HepG2 (cell line): ENCODE measurements around the gene KIFAP3. TPM values are rescaled to one million over a fixed set of nuclear protein-coding genes. Genes with fewer than 3 reads are reported as not detected.

ENCODE experiments used
- CEBPG ChIP-seq: IDR thresholded peaks from 2 replicates; pipeline ENCODE4 v1.6.1; 2016
- EED ChIP-seq: sonication (generic); formaldehyde crosslinking; IDR thresholded peaks from 2 replicates; pipeline ENCODE4 v1.5.0; 2020; ENCODE audit warnings: mild to moderate bottlenecking, missing genetic modification reagents
- GABPB1 ChIP-seq: IDR thresholded peaks from 2 replicates; pipeline ENCODE4 v1.6.1; 2016; ENCODE audit warnings: mild to moderate bottlenecking, missing genetic modification reagents, moderate library complexity, missing compliant biosample characterization
- GPN1 ChIP-seq: sonication (generic); formaldehyde crosslinking; IDR thresholded peaks from 2 replicates; pipeline ENCODE4 v1.5.1; 2020; ENCODE audit warnings: missing genetic modification reagents, borderline replicate concordance
- HDAC6 ChIP-seq: fragments of 200-600 bp; sonication (generic); IDR thresholded peaks from 2 replicates; pipeline ENCODE4 v1.7.0; 2017; ENCODE audit warnings: mild to moderate bottlenecking, antibody characterized with exemption, low read length, low read depth
- HMGA1 ChIP-seq: sonication (generic); formaldehyde crosslinking; conservative IDR thresholded peaks from 2 replicates; pipeline ENCODE4 v1.4.0; 2020; ENCODE audit warnings: missing genetic modification reagents
- MXI1 ChIP-seq: IDR thresholded peaks from 3 replicates; pipeline ENCODE4 v1.6.1; 2012; ENCODE audit warnings: low read depth, low read length, inconsistent platforms, borderline replicate concordance
- RAD21 ChIP-seq: fragments of 450-650 bp; formaldehyde crosslinking; IDR thresholded peaks from 2 replicates; pipeline ENCODE4 v1.5.0; 2020; ENCODE audit warnings: mild to moderate bottlenecking
- U2AF1 ChIP-seq: fragments of 200-400 bp; formaldehyde crosslinking; optimal IDR thresholded peaks from 2 replicates; pipeline ENCODE3; 2017; ENCODE audit warnings: mild to moderate bottlenecking, low read depth, low read length
- U2AF2 ChIP-seq: fragments of 200-400 bp; formaldehyde crosslinking; IDR thresholded peaks from 2 replicates; pipeline ENCODE4 v1.6.1; 2017; ENCODE audit warnings: low read depth, mild to moderate bottlenecking, low read length
- ZC3H4 ChIP-seq: sonication (generic); formaldehyde crosslinking; IDR thresholded peaks from 2 replicates; pipeline ENCODE4 v1.4.0; 2020; ENCODE audit warnings: missing genetic modification reagents, borderline replicate concordance
- ZFP37 ChIP-seq: sonication (generic); formaldehyde crosslinking; IDR thresholded peaks from 2 replicates; pipeline ENCODE4 v1.4.0; 2020; ENCODE audit warnings: missing genetic modification reagents, borderline replicate concordance
- ZNF124 ChIP-seq: sonication (generic); formaldehyde crosslinking; IDR thresholded peaks from 2 replicates; pipeline ENCODE4 v1.4.0; 2020; ENCODE audit warnings: missing genetic modification reagents
- ZNF234 ChIP-seq: sonication (generic); formaldehyde crosslinking; conservative IDR thresholded peaks from 2 replicates; pipeline ENCODE4 v1.5.1; 2020; ENCODE audit warnings: mild to moderate bottlenecking, missing genetic modification reagents
- ZNF329 ChIP-seq: sonication (generic); formaldehyde crosslinking; IDR thresholded peaks from 2 replicates; pipeline ENCODE4 v1.9.0; 2021; ENCODE audit warnings: low read depth, mild to moderate bottlenecking, missing genetic modification reagents
- ZNF552 ChIP-seq: sonication (generic); formaldehyde crosslinking; IDR thresholded peaks from 2 replicates; pipeline ENCODE4 v1.9.0; 2022; ENCODE audit warnings: missing genetic modification reagents, mild to moderate bottlenecking, borderline replicate concordance
- ZNF709 ChIP-seq: sonication (generic); formaldehyde crosslinking; IDR thresholded peaks from 2 replicates; pipeline ENCODE4 v1.5.0; 2020; ENCODE audit warnings: mild to moderate bottlenecking, missing genetic modification reagents
- ZNF780A ChIP-seq: sonication (generic); formaldehyde crosslinking; IDR thresholded peaks from 2 replicates; pipeline ENCODE4 v1.8.0; 2022; ENCODE audit warnings: mild to moderate bottlenecking, missing genetic modification reagents, moderate library complexity
- polyA plus RNA-seq, 8 experiments: library from polyadenylated mRNA; depleted of rRNA in 3 of 8; stranded (reverse) in 7 of 8; unstranded in 1 of 8; fragments of >200 nt; fragmentation: Illumina TruSeq in 4 of 8; extraction: Trizol in 4 of 8; gene quantifications; 2 replicates each; pipeline versions ENCODE4 v1.2.1 to v1.2.3, GENCODE V29; 2011 to 2016; ENCODE audit warnings: low read depth in 4 of 8, missing spikeins in 1 of 8, mixed read lengths in 1 of 8; ENCODE audit not compliant: insufficient read depth in 1 of 8
- total RNA-seq, 5 experiments: library from RNA; depleted of rRNA; stranded (reverse); fragments of >200 nt; fragmentation: Illumina TruSeq; extraction: Trizol; gene quantifications; 2 replicates each; pipeline ENCODE4 v1.2.3, GENCODE V29; 2016; ENCODE audit warnings: low read depth in 1 of 5
- TF ChIP-seq, protein P1 (sequence below): sonication (generic); formaldehyde crosslinking; conservative IDR thresholded peaks from 2 replicates; pipeline ENCODE4 v1.4.0; 2020; ENCODE audit warnings: missing genetic modification reagents
- TF ChIP-seq, protein P2 (sequence below): IDR thresholded peaks from 2 replicates; pipeline ENCODE4 v1.6.1; 2016; ENCODE audit warnings: low read depth, control low read depth
- TF ChIP-seq, protein P3 (sequence below): sonication (generic); formaldehyde crosslinking; IDR thresholded peaks from 2 replicates; pipeline ENCODE4 v1.8.1; 2022; ENCODE audit warnings: low read depth, mild to moderate bottlenecking, missing genetic modification reagents
- TF ChIP-seq, protein P4 (sequence below): sonication (generic); formaldehyde crosslinking; IDR thresholded peaks from 2 replicates; pipeline ENCODE4 v1.4.0; 2020; ENCODE audit warnings: mild to moderate bottlenecking, missing genetic modification reagents

Gene KIFAP3
- total and polyA plus RNA-seq, 2 of the 13 experiments (the other 11 are each of a cell fraction or from before 2014, with no cell fraction given) = 3.4 to 10.0 TPM

DNA sequence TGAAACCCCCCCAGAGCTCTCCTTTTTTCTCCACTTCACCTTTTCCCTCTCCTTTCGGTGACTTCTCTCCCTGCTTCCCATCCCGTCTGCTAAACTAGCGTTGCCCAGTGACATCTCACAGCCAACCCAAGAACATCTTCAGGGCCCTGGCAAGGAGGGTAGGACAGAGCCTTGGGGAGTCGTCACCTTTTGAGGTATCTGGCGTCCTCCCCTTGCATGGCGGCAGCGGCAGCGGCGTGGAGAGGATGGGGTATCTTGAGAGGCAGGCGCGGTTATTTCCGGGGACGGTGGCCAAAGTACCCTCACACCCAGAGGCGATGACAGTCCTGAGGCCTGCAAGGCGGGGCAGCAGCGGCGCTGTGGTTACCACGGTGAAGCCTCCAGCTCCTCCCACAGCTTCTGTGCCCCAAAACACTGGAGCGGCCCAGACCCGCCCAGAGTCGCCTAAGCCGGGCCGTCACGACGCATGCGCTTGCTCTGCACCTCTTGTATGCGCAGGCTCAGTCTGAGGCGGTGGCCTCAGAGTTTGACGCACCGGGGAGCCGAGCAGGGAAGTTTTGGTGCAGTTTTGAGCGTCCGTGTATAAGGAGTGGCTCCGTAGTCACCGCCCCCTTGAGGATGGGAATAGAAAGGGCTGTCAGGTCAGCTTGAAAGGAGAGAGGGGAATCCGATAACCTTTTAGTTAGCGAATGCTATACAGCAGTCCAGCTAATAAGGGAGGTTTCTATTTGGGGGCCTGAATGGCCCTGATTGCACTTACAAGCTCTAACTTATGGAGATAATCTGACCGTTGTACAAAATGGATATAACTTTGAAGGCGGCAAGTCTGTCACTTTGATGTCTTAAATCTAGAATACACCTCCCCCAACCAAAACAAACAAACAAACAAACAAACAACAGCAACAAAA, at the start of gene KIFAP3 (continued):
- TF ChIP-seq, protein P1, sequence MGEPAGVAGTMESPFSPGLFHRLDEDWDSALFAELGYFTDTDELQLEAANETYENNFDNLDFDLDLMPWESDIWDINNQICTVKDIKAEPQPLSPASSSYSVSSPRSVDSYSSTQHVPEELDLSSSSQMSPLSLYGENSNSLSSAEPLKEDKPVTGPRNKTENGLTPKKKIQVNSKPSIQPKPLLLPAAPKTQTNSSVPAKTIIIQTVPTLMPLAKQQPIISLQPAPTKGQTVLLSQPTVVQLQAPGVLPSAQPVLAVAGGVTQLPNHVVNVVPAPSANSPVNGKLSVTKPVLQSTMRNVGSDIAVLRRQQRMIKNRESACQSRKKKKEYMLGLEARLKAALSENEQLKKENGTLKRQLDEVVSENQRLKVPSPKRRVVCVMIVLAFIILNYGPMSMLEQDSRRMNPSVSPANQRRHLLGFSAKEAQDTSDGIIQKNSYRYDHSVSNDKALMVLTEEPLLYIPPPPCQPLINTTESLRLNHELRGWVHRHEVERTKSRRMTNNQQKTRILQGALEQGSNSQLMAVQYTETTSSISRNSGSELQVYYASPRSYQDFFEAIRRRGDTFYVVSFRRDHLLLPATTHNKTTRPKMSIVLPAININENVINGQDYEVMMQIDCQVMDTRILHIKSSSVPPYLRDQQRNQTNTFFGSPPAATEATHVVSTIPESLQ (CRISPR knock-in tag) = no peak
- TF ChIP-seq, protein P2, sequence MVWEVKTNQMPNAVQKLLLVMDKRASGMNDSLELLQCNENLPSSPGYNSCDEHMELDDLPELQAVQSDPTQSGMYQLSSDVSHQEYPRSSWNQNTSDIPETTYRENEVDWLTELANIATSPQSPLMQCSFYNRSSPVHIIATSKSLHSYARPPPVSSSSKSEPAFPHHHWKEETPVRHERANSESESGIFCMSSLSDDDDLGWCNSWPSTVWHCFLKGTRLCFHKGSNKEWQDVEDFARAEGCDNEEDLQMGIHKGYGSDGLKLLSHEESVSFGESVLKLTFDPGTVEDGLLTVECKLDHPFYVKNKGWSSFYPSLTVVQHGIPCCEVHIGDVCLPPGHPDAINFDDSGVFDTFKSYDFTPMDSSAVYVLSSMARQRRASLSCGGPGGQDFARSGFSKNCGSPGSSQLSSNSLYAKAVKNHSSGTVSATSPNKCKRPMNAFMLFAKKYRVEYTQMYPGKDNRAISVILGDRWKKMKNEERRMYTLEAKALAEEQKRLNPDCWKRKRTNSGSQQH (CRISPR knock-in tag) = no peak
- TF ChIP-seq CEBPG (CRISPR knock-in tag) = no peak
- TF ChIP-seq ZNF329 = no peak
- no peak for TF ChIP-seq RAD21 (CRISPR knock-in tag)
- TF ChIP-seq U2AF1 = no peak
- TF ChIP-seq HMGA1 = no peak
- TF ChIP-seq ZNF124 (CRISPR knock-in tag) = no peak
- no peak for TF ChIP-seq ZC3H4
- TF ChIP-seq GPN1 (CRISPR knock-in tag) = no peak
- TF ChIP-seq MXI1 = peak; percentile 70; the same call in 1 of the 3 replicates
- no peak for TF ChIP-seq ZNF234
- 0 out of 2 replicates have a peak, but pooled peaks have one; percentile 46 for TF ChIP-seq ZNF709 (CRISPR knock-in tag)
- no peak for TF ChIP-seq EED (CRISPR knock-in tag)
- no peak for TF ChIP-seq ZNF552
- TF ChIP-seq ZFP37 (CRISPR knock-in tag) = no peak
- no peak for TF ChIP-seq HDAC6
- TF ChIP-seq, protein P3, sequence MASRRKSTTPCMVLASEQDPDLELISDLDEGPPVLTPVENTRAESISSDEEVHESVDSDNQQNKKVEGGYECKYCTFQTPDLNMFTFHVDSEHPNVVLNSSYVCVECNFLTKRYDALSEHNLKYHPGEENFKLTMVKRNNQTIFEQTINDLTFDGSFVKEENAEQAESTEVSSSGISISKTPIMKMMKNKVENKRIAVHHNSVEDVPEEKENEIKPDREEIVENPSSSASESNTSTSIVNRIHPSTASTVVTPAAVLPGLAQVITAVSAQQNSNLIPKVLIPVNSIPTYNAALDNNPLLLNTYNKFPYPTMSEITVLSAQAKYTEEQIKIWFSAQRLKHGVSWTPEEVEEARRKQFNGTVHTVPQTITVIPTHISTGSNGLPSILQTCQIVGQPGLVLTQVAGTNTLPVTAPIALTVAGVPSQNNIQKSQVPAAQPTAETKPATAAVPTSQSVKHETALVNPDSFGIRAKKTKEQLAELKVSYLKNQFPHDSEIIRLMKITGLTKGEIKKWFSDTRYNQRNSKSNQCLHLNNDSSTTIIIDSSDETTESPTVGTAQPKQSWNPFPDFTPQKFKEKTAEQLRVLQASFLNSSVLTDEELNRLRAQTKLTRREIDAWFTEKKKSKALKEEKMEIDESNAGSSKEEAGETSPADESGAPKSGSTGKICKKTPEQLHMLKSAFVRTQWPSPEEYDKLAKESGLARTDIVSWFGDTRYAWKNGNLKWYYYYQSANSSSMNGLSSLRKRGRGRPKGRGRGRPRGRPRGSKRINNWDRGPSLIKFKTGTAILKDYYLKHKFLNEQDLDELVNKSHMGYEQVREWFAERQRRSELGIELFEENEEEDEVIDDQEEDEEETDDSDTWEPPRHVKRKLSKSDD (CRISPR knock-in tag) = no peak
- TF ChIP-seq U2AF2 = no peak
- peak; percentile 82 for TF ChIP-seq GABPB1 (CRISPR knock-in tag)
- TF ChIP-seq, protein P4, sequence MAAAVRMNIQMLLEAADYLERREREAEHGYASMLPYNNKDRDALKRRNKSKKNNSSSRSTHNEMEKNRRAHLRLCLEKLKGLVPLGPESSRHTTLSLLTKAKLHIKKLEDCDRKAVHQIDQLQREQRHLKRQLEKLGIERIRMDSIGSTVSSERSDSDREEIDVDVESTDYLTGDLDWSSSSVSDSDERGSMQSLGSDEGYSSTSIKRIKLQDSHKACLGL = peak; percentile 40; the same call in 1 of the 2 replicates
- no peak for TF ChIP-seq ZNF780A (CRISPR knock-in tag)
